Body of pancreas (tissue), 4 donors: ENCODE measurements around the gene TELO2. TPM values are rescaled to one million over a fixed set of nuclear protein-coding genes. Genes with fewer than 3 reads are reported as not detected.

Source experiments
- ATAC-seq: fragments of 150-250 bp; one replicate; pipeline ENCODE4 v1.9.1; 2016
- DNase-seq, 4 donors: peaks; one replicate each; pipeline ENCODE4 v3.0.0-alpha.2; 2019
- H3K27ac ChIP-seq, 4 donors: fragments of 200-600 bp; sonication (generic); 1 replicate in 3 of 4; 2 replicates in 1 of 4; pipeline versions ENCODE4 v1.5.1 to v1.6.1; 2016 to 2019; ENCODE audit warnings: mild to moderate bottlenecking in 1 of 4, mixed read lengths in 1 of 4, moderate library complexity in 1 of 4
- H3K27me3 ChIP-seq, 2 donors: fragments of 200-600 bp; sonication (generic); one replicate each; pipeline ENCODE4 v1.6.0; 2016; ENCODE audit warnings: mild to moderate bottlenecking in 1 of 2
- H3K36me3 ChIP-seq, 2 donors: fragments of 200-600 bp; sonication (generic); replicated peaks in 1 of 2; 2 replicates each; pipeline ENCODE4 v1.5.1; 2016; ENCODE audit warnings: low read depth in 2 of 2; ENCODE audit not compliant: insufficient read depth in 1 of 2
- H3K4me1 ChIP-seq: fragments of 200-600 bp; sonication (generic); one replicate; pipeline ENCODE4 v1.6.0; 2016
- H3K4me3 ChIP-seq, 2 donors: fragments of 200-600 bp; sonication (generic); 1 replicate in 1 of 2; 2 replicates in 1 of 2; pipeline ENCODE4 v1.5.1; 2016 to 2019
- H3K9me3 ChIP-seq, 3 donors: fragments of 200-600 bp; sonication (generic); 1 replicate in 2 of 3; 2 replicates in 1 of 3; pipeline ENCODE4 v1.5.1; 2016
- CTCF ChIP-seq, 7 experiments: fragments of 450-650 bp in 4 of 7; fragments of 200-600 bp in 3 of 7; sonication (generic) in 3 of 7; IDR thresholded peaks; one replicate each; pipeline ENCODE4 v1.5.1; 2016 to 2019; ENCODE audit warnings: antibody characterized with exemption in 7 of 7
- POLR2A ChIP-seq, 3 donors: fragments of 450-650 bp; IDR thresholded peaks; one replicate each; pipeline ENCODE4 v1.6.1; 2016; ENCODE audit warnings: antibody characterized with exemption in 3 of 3, mild to moderate bottlenecking in 2 of 3
- WGBS, 2 donors: methylation state at CpG; one replicate each; pipeline ENCODE4 v1.1.5; 2017; 5-methylcytosine and 5-hydroxymethylcytosine counted together
- intact Hi-C: fragments of 100-400 bp; cut with DNase I; formaldehyde crosslinking; loops from one replicate; pipeline ENCODE4 v1.15.1; 2023
- total RNA-seq, 2 donors: library from RNA; depleted of rRNA; stranded (reverse); fragments of >200 nt; gene quantifications; one replicate each; pipeline ENCODE4 v1.1.0, GENCODE V29; 2016

TELO2 gene
- total RNA-seq, 2 donors from 2014 or later: 25.4 to 76.5 TPM

GRCh38 chr16:1445518-1446203 lies 47.5 kb upstream of the TELO2 start:
- Histone ChIP-seq H3K9me3 (no peaks in the 10 kb centered on the region), H3K4me3 (no peak overlapping the region), H3K4me1 (no peaks in the 10 kb centered on the region), H3K36me3 (peaks cover 0 to 6% of the 10 kb centered on the region in 2 donors), H3K27me3 (no peaks in the 10 kb centered on the region), H3K27ac (no peak overlapping the region)
- TF ChIP-seq POLR2A (IDR thresholded peaks at IDR 0.05) (no peak), CTCF (IDR thresholded peaks at IDR 0.05) (no peak)
- ATAC-seq: no peak
- DNase-seq: no peak
- WGBS, 2 donors: 85 to 100% methylated on average over 1 to 23 of the region's 25 CpGs
- intact Hi-C loops: no loop called here

GRCh38 chr16:1446296-1447080 lies 46.7 kb upstream of the TELO2 start:
- intact Hi-C loops: no loop called here
- DNase-seq (no peak), ATAC-seq (no peak)
- no peaks in the 10 kb centered on the region for H3K9me3 ChIP-seq
- 93 to 95% methylated on average over 23 to 24 of the region's 41 CpGs for WGBS, 2 donors
- no peaks in the 10 kb centered on the region for H3K27me3 ChIP-seq
- no peak for TF ChIP-seq CTCF (IDR thresholded peaks at IDR 0.05)
- TF ChIP-seq POLR2A (IDR thresholded peaks at IDR 0.05): no peak
- no peak overlapping the region for H3K4me3 ChIP-seq
- H3K36me3 ChIP-seq: peaks cover 0 to 9% of the 10 kb centered on the region in 2 donors
- no peaks in the 10 kb centered on the region for H3K4me1 ChIP-seq
- no peak overlapping the region for H3K27ac ChIP-seq

- Histone ChIP-seq H3K27me3 (no peaks in the 10 kb centered on the region), H3K4me3 (no peak overlapping the region), H3K36me3 (peaks cover 0 to 9% of the 10 kb centered on the region in 2 donors), H3K9me3 (no peaks in the 10 kb centered on the region), H3K27ac (no peak overlapping the region), H3K4me1 (no peaks in the 10 kb centered on the region)
- ATAC-seq (no peak), DNase-seq (no peak)
- no peak for TF ChIP-seq CTCF (IDR thresholded peaks at IDR 0.05)
- TF ChIP-seq POLR2A (IDR thresholded peaks at IDR 0.05): no peak
- WGBS, 2 donors: 91 to 98% methylated on average over 7 to 11 of the region's 11 CpGs
- intact Hi-C loops: no loop called here
Measured at GRCh38 chr16:1447965-1448364, 45.2 kb upstream of the TELO2 start.

GRCh38 chr16:1448536-1449116 lies 44.5 kb upstream of the TELO2 start:
- no peaks in the 10 kb centered on the region for H3K4me1 ChIP-seq
- 90 to 100% methylated on average over 1 to 24 of the region's 30 CpGs for WGBS, 2 donors
- no peak overlapping the region for H3K27ac ChIP-seq
- TF ChIP-seq POLR2A (IDR thresholded peaks at IDR 0.05) (no peak), CTCF (IDR thresholded peaks at IDR 0.05) (no peak)
- no peaks in the 10 kb centered on the region for H3K9me3 ChIP-seq
- ATAC-seq: no peak
- intact Hi-C loops: no loop called here
- no peak for DNase-seq
- H3K27me3 ChIP-seq: no peaks in the 10 kb centered on the region
- H3K36me3 ChIP-seq: peaks cover 0 to 10% of the 10 kb centered on the region in 2 donors
- no peak overlapping the region for H3K4me3 ChIP-seq
